Activated CD4-positive, alpha-beta memory T cell treated with anti-CD3 and anti-CD28 coated beads, Interleukin-2, amount 10 ng/mL, durations not matched to agents 7 days and 5 days (primary cell): ENCODE data around the gene ALG8. TPM values are rescaled to one million over a fixed set of nuclear protein-coding genes. Genes with fewer than 3 reads are reported as not detected.

Experiments
- CTCF ChIA-PET: fragments of 350-600 bp; sonication (Branson Sonifier 250); formaldehyde crosslinking; loops from one replicate; lab custom pipeline; 2021; ENCODE audit warnings: antibody characterized with exemption, inconsistent platforms; lab: Charles Lee
- POLR2A ChIA-PET: fragments of 350-600 bp; sonication (Branson Sonifier 250); formaldehyde crosslinking; loops from one replicate; lab custom pipeline; 2021; ENCODE audit warnings: antibody characterized with exemption; lab: Charles Lee
- DNase-seq: peaks from one replicate; pipeline ENCODE4 v3.0.0-alpha.2; 2020
- H3K27ac Mint-ChIP-seq: one replicate; pipeline ENCODE4 v1.8.0; 2021; ENCODE audit warnings: mild to moderate bottlenecking, mixed read lengths
- H3K27me3 Mint-ChIP-seq: one replicate; pipeline ENCODE4 v1.8.0; 2021; ENCODE audit warnings: mixed read lengths
- H3K36me3 Mint-ChIP-seq: one replicate; pipeline ENCODE4 v1.8.0; 2021; ENCODE audit warnings: low read depth, mixed read lengths
- H3K4me1 Mint-ChIP-seq: one replicate; pipeline ENCODE4 v1.8.0; 2021; ENCODE audit warnings: mixed read lengths
- H3K4me3 Mint-ChIP-seq: one replicate; pipeline ENCODE4 v1.8.0; 2021; ENCODE audit warnings: mild to moderate bottlenecking, mixed read lengths
- H3K9me3 Mint-ChIP-seq: one replicate; pipeline ENCODE4 v1.8.0; 2021; ENCODE audit warnings: mixed read lengths
- total RNA-seq, 2 experiments: library from RNA; stranded (reverse); gene quantifications; one replicate each; pipeline ENCODE4 v1.2.3, GENCODE V29; 2021

ALG8 gene
- total RNA-seq, 2 experiments from 2014 or later, result 40.2 to 48.1 TPM

DNA sequence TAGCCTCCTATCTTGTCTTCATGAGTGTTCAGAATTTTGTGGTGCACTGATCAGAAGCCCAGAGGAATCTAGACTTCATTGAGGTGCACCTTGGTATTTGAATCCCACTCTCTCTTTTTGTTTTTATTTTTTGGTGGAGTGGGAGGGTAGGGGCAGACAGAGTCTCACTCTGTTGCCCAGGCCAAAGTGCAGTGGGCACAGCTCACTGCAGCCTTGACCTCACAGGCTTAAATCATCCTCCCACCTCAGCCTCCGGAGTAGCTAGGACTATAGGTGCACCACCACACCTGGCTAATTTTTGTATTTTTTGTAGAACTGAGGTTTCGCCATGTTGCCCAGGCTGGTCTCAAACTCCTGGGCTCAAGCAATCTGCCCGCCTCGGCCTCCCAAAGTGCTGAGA, 10.9 kb upstream of the ALG8 start:
- ChIA-PET CTCF (interaction anchor here (1.3 to 1.7 kb wide), 2 partner anchors 11 to 414 kb away, joined by 6 read pairs; partner anchors contain the start of gene ALG8), POLR2A (interaction anchor here (0.6 to 1.2 kb wide), 2 partner anchors 11 to 18 kb away, joined by 3 to 4 read pairs; partner anchors contain the start of gene ALG8)
- no peak for DNase-seq
- H3K4me1 Mint-ChIP-seq, result no peaks in the 10 kb centered on the region
- H3K36me3 Mint-ChIP-seq, result peaks cover 6% of the 10 kb centered on the region
- no peak overlapping the region for H3K27ac Mint-ChIP-seq
- no peak overlapping the region for H3K4me3 Mint-ChIP-seq
- no peaks in the 10 kb centered on the region for H3K27me3 Mint-ChIP-seq
- no peaks in the 10 kb centered on the region for H3K9me3 Mint-ChIP-seq

DNA sequence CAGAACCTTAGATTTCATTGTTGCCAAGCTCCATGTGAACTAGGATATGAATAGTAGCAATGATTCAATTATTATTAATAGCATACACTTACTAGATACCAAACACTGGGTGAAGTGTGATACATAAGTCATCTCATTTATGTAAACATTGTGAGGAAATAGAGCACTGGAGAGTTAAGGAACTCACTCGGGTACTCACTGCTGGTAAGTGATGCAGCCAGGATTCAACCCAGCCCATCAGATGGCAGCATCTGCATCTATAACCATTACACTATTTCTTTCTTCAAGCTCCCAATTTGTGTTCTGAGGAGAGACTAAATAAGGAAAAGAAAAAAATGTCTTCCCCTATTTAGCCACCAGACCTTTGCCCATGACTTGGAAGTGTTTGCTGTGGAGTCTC, 10.2 kb upstream of the ALG8 start:
- H3K9me3 Mint-ChIP-seq, result no peaks in the 10 kb centered on the region
- H3K36me3 Mint-ChIP-seq, result peaks cover 6% of the 10 kb centered on the region
- ChIA-PET CTCF (interaction anchor here (0.6 to 1.3 kb wide), 2 partner anchors 415 to 1161 kb away, joined by 3 to 6 read pairs; no protein-coding TSS in a partner anchor), POLR2A (interaction anchor here (0.6 to 1.2 kb wide), 2 partner anchors 10 to 19 kb away, joined by 3 to 4 read pairs; partner anchors contain the start of gene ALG8)
- no peaks in the 10 kb centered on the region for H3K27me3 Mint-ChIP-seq
- DNase-seq, result no peak
- no peak overlapping the region for H3K27ac Mint-ChIP-seq
- H3K4me3 Mint-ChIP-seq, result no peak overlapping the region
- H3K4me1 Mint-ChIP-seq, result no peaks in the 10 kb centered on the region

DNA sequence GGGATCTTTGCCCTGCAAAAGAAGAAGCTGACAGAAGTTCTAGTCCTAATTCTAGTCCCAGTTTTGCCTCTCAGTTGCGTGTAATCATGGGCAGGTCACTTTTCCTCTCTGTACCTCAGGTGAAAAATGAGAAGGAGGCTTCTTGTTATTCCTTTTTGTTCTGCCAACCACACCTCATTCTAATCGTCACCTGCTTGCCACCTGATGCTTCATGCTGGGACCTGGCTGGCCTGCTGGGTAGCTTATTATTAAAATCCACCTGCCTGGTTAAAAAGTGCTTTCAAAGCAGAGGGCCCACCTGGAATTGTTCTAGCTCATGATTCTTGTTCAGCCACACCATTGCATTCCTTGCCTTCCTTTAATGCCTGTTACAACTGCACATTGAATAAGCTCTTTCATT, 8.4 kb upstream of the ALG8 start:
- peaks cover 3% of the 10 kb centered on the region for H3K4me1 Mint-ChIP-seq
- CTCF ChIA-PET, result interaction anchor here (0.7 kb wide), 2 partner anchors 12 to 420 kb away, joined by 3 to 4 read pairs; no protein-coding TSS in a partner anchor
- no peaks in the 10 kb centered on the region for H3K27me3 Mint-ChIP-seq
- no peaks in the 10 kb centered on the region for H3K9me3 Mint-ChIP-seq
- H3K4me3 Mint-ChIP-seq, result no peak overlapping the region
- H3K27ac Mint-ChIP-seq, result no peak overlapping the region
- H3K36me3 Mint-ChIP-seq, result peaks cover 9% of the 10 kb centered on the region
- POLR2A ChIA-PET, result interaction anchor here (1.4 kb wide), 1 partner anchor 8 kb away, joined by 3 read pairs; the partner anchor contains the start of gene ALG8
- DNase-seq, result no peak

DNA sequence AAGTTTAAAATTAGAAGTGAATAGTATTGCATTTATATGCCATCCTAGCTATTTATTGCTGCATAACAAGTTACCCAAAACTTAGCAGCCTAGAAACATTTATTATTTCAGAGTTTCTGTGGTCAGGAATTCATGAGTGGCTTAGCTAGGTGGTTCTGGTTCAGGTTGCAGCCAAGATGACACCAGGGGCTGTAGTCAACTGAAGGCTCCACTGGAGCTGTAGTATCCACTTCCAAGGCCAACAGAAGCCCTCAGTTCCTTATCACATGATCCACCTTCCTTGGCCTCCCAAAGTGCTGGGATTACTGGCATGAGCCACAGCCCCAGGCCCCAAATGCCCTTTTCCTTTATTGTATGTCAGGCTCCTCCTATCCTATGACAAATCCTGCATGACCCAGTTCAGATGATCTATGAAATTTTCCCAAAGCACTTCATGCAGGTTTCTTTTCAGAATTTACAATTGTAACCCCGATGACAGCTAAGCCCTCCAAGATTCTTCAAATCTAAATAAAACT, 6.1 kb upstream of the ALG8 start:
- H3K36me3 Mint-ChIP-seq, result peaks cover 14% of the 10 kb centered on the region
- no peaks in the 10 kb centered on the region for H3K9me3 Mint-ChIP-seq
- no peak overlapping the region for H3K4me3 Mint-ChIP-seq
- no peak overlapping the region for H3K27ac Mint-ChIP-seq
- CTCF ChIA-PET, result interaction anchor here (1.2 kb wide), 1 partner anchor 43 kb away, joined by 3 read pairs; the partner anchor contains the start of genes KCTD21 and USP35
- POLR2A ChIA-PET, result interaction anchor here (1.2 kb wide), 1 partner anchor 43 kb away, joined by 4 read pairs; the partner anchor contains the start of genes KCTD21 and USP35
- no peaks in the 10 kb centered on the region for H3K27me3 Mint-ChIP-seq
- DNase-seq, result no peak
- H3K4me1 Mint-ChIP-seq, result peaks cover 14% of the 10 kb centered on the region

DNA sequence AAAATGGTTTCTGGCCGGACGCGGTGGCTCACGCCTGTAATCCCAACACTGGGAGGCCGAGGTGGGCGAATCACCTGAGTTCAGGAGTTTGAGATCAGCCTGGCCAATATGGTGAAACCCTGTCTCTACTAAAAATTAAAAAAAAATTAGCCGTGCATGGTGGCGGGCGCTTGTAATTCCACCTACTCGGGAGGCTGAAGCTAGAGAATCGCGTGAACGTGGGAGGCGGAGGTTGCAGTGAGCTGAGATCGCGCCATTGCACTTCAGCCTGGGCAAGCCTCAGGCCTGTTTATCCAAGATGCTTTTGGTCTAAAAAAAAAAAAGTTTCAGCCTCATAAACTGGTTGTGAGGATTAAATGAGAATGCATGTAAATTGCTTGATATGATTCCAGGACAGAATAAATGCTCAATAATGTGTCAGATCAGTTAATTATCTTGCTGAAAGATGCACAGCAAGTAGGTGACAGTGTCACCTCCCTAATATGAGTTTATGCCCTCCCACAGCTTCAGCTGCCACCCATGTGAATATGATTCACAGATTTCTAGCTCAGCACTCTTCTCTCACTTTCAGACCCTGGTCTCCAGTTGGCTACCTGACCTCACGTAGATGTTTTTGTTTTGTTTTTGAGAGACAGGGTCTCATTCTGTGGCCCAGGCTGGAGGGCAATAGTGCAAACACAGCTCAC, 1.1 kb upstream of the ALG8 start:
- H3K4me3 Mint-ChIP-seq, result peak overlapping the region; percentile 85
- H3K27me3 Mint-ChIP-seq, result no peaks in the 10 kb centered on the region
- peaks cover 51% of the 10 kb centered on the region for H3K4me1 Mint-ChIP-seq
- POLR2A ChIA-PET, result interaction anchor here (0.6 to 3.4 kb wide), 10 partner anchors 46 to 420 kb away, joined by 3 to 27 read pairs (median 9); partner anchors contain the start of genes GAB2, INTS4, KCTD21 and NDUFC2
- peak overlapping the region; percentile 59 for H3K27ac Mint-ChIP-seq
- H3K9me3 Mint-ChIP-seq, result peaks cover 2% of the 10 kb centered on the region
- peaks cover 48% of the 10 kb centered on the region for H3K36me3 Mint-ChIP-seq
- CTCF ChIA-PET, result interaction anchor here (1.5 to 3.0 kb wide), 5 partner anchors 11 to 424 kb away, joined by 3 to 20 read pairs (median 10); partner anchors contain the start of genes INTS4, KCTD21 and USP35
- no peak for DNase-seq

DNA sequence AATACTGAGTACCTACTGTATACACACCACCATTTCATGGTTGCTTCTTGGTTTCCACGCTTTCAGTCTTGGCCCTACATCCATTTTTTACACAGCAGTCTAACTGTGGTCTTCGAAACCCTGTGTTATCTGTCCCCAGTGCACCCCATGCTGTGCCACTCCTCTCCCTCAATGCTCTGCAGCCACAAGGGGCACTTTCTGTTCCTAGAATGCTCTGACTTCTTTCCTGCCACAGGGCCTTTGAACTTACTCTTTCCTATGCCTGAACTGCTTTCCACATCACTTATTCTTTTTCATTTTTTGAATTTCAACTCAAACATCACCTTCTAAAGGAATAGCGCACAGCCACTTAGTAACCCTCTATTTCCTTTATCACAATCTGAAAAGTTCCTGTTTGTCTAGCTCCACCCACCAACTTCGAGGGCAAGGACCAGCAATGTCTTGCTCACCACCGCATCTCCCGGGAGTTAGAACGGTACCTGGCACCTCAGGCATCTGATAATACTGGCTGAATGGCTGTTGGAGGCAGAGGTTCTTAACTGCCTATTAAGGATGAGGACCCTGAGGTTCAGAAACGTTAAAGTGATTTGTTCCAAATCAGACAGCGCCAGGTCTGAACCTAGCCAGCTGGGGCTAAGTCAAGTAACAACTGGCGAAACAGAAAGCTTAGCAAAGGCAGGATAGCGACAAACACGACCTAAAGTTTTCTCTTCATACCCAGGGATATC, 568 bp downstream of the ALG8 start:
- peak; percentile 47 for DNase-seq
- ChIA-PET CTCF (interaction anchor here (0.8 to 3.0 kb wide), 8 partner anchors 12 to 435 kb away, joined by 3 to 20 read pairs (median 5); partner anchors contain the start of genes INTS4, KCTD21, NARS2 and USP35), POLR2A (interaction anchor here (0.9 to 3.4 kb wide), 18 partner anchors 9 to 436 kb away, joined by 3 to 27 read pairs (median 4); partner anchors contain the start of genes GAB2, INTS4, KCTD21 and NARS2)
- H3K36me3 Mint-ChIP-seq, result peaks cover 55% of the 10 kb centered on the region
- H3K4me3 Mint-ChIP-seq, result peak overlapping the region; percentile 85
- peaks cover 2% of the 10 kb centered on the region for H3K9me3 Mint-ChIP-seq
- no peaks in the 10 kb centered on the region for H3K27me3 Mint-ChIP-seq
- peak overlapping the region; percentile 91 for H3K27ac Mint-ChIP-seq
- H3K4me1 Mint-ChIP-seq, result peaks cover 51% of the 10 kb centered on the region

DNA sequence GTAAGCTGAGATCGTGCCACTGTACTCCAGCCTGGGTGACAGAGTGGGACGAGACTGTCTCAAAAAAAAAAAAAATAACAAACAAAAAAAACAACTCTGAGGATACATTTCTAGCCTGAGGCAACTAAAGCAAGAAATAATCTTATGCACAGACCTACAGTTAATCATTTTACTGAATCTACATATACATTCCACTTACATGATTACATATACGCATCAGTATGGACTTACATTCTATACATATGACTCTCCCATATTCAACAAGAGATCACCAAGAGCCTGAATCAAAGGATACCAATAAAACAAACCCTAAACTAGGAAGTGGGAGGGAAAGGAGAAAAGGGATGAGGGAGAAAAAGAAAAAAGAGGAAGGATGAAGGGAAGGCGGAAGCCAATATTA, 1.1 kb downstream of the ALG8 start:
- ChIA-PET POLR2A (interaction anchor here (1.0 to 3.4 kb wide), 7 partner anchors 50 to 427 kb away, joined by 3 to 27 read pairs (median 17); partner anchors contain the start of genes GAB2, INTS4, KCTD21 and NDUFC2), CTCF (interaction anchor here (0.7 to 3.0 kb wide), 8 partner anchors 13 to 436 kb away, joined by 3 to 20 read pairs (median 5); partner anchors contain the start of genes INTS4, KCTD21, NARS2 and USP35)
- peak overlapping the region; percentile 60 for H3K27ac Mint-ChIP-seq
- H3K4me1 Mint-ChIP-seq, result peaks cover 50% of the 10 kb centered on the region
- peaks cover 55% of the 10 kb centered on the region for H3K36me3 Mint-ChIP-seq
- H3K27me3 Mint-ChIP-seq, result no peaks in the 10 kb centered on the region
- H3K9me3 Mint-ChIP-seq, result peaks cover 2% of the 10 kb centered on the region
- peak overlapping the region; percentile 85 for H3K4me3 Mint-ChIP-seq
- DNase-seq, result no peak

DNA sequence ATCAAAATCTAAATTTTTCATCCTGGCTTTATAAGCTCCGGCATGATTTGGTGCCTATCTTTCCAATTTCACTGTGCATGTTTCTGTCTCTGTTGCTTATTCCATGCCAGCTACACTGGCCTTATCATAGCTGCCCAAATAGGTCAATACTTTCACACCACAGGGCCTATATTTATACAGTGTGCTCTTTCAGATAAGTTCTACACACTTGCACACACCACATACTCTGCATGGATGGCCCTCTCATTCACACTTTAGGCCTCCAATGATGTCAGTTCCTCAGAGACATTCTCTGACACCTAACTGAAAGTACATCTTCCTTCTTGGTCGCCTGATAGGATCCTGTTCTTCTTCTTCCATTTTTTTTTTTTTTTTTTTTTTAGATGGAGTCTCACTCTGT, 7.0 kb downstream of the ALG8 start:
- Mint-ChIP-seq H3K4me3 (no peak overlapping the region), H3K4me1 (peaks cover 15% of the 10 kb centered on the region), H3K27ac (no peak overlapping the region), H3K36me3 (peaks cover 25% of the 10 kb centered on the region), H3K9me3 (peaks cover 2% of the 10 kb centered on the region), H3K27me3 (no peaks in the 10 kb centered on the region)
- ChIA-PET CTCF (no interaction called here), POLR2A (interaction anchor here (0.9 to 1.1 kb wide), 2 partner anchors 9 to 70 kb away, joined by 3 read pairs; no protein-coding TSS in a partner anchor)
- no peak for DNase-seq

DNA sequence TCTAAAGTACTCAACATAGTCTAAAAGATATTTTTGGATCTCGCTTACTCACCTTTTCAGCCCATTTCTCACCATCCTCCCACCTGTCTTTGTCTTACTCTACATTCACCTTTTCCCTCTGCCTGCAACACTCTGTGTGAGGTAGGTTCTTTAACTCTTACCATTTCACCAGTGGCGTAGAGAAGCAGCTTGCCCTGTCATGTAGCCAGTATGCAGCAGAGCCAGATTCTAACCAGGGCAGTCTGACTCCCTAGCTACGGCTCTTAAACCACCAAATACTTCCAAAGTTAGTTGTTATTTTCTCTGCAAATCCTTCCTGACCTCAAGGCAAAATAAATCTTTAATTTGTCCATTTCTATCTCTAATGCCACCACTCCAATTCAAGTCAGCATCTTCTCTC, 7.5 kb downstream of the ALG8 start:
- Mint-ChIP-seq H3K4me3 (no peak overlapping the region), H3K27ac (no peak overlapping the region), H3K27me3 (no peaks in the 10 kb centered on the region), H3K4me1 (peaks cover 9% of the 10 kb centered on the region), H3K9me3 (no peaks in the 10 kb centered on the region), H3K36me3 (peaks cover 20% of the 10 kb centered on the region)
- ChIA-PET CTCF (no interaction called here), POLR2A (interaction anchor here (0.8 to 1.2 kb wide), 4 partner anchors 10 to 433 kb away, joined by 3 read pairs; no protein-coding TSS in a partner anchor)
- no peak for DNase-seq

DNA sequence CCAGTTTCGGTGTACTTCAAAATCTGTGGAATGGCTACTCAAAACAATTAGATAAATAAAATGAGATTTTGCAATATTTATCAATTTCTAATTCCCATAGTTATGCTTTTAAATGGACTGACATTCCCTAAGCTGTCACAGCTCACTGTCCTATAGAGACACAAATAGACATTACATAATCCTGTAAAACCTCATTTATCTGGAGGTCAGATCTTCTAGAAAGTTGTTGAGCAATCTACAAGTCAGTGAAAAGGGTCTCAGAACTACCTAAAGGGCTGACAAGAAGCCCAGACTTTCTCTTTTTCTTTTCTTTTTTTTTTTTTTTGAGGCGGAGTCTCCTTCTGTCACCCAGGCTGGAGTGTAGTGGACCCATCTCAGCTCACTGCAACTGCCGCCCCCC, 12.0 kb downstream of the ALG8 start:
- Mint-ChIP-seq H3K36me3 (peaks cover 14% of the 10 kb centered on the region), H3K27ac (no peak overlapping the region)

DNA sequence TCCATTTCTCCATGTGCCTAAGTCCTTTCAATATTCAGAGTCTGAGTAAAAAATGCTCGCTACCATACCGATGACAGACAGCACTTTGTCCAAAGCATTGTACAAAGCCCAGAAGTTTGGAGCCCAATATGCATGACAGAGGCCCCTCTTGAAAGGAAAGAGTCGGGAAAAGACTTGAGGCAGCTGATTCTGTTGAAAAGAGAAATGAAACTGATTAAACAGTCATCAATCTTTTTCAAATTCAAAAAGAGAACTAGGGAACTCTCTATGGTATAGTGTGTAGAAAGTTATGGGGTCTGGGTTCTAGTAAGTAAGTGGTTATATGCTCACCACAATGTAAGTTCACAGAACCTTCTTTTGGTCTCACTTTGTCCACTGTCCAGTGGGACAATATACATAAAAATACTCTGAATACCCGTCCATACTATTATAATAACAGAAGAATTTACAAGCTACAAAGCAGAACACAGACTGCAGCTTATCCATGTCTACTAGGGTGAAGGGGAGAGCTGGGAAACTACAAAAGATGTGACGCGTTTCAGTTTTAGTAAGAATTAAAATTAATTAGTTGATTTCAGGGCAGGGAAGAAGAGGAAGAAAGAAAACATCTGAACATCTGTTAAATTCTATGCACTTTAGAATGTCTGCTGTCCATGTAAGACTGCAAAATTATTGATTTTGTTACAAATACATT, 26.7 kb downstream of the ALG8 start:
- no peaks in the 10 kb centered on the region for H3K4me1 Mint-ChIP-seq
- no peaks in the 10 kb centered on the region for H3K27me3 Mint-ChIP-seq
- H3K9me3 Mint-ChIP-seq, result no peaks in the 10 kb centered on the region
- POLR2A ChIA-PET, result no interaction called here
- H3K36me3 Mint-ChIP-seq, result peaks cover 36% of the 10 kb centered on the region
- H3K4me3 Mint-ChIP-seq, result no peak overlapping the region
- CTCF ChIA-PET, result no interaction called here
- no peak for DNase-seq
- no peak overlapping the region for H3K27ac Mint-ChIP-seq

More for the DNA sequence above, 12.0 kb downstream of the ALG8 start:
- no peak overlapping the region for H3K4me3 Mint-ChIP-seq
- no peaks in the 10 kb centered on the region for H3K27me3 Mint-ChIP-seq
- DNase-seq, result no peak
- H3K9me3 Mint-ChIP-seq, result no peaks in the 10 kb centered on the region
- POLR2A ChIA-PET, result no interaction called here
- H3K4me1 Mint-ChIP-seq, result peaks cover 2% of the 10 kb centered on the region
- CTCF ChIA-PET, result no interaction called here

DNA sequence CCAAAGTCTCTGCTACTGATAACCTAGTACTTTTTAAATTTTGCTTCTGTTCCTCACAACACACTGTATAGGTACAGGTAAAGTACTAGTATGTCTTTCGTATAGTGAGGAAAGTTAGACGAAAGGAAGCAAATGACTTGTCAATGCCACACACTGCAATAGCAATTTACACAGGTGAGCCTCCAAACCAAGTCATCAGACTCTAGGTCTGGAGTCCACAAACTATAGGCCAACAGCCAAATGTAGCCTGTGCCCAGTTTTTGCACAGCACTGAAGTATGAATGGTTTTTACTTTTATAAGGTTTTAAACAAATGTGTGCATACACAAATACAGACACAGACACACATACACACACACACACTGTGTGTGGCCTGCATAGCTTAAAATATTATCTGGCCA, 28.1 kb downstream of the ALG8 start:
- H3K4me3 Mint-ChIP-seq, result no peak overlapping the region
- peaks cover 33% of the 10 kb centered on the region for H3K36me3 Mint-ChIP-seq
- no peak overlapping the region for H3K27ac Mint-ChIP-seq
- H3K4me1 Mint-ChIP-seq, result no peaks in the 10 kb centered on the region
- POLR2A ChIA-PET, result no interaction called here
- no peaks in the 10 kb centered on the region for H3K9me3 Mint-ChIP-seq
- no peaks in the 10 kb centered on the region for H3K27me3 Mint-ChIP-seq
- DNase-seq, result no peak
- CTCF ChIA-PET, result no interaction called here
